Eye (tissue), 1 donor: ENCODE measurements around the gene TENM3.

Experiments used
- DNase-seq: peaks from one replicate; pipeline ENCODE4 v3.0.0-alpha.2; 2015

TENM3 gene

DNA sequence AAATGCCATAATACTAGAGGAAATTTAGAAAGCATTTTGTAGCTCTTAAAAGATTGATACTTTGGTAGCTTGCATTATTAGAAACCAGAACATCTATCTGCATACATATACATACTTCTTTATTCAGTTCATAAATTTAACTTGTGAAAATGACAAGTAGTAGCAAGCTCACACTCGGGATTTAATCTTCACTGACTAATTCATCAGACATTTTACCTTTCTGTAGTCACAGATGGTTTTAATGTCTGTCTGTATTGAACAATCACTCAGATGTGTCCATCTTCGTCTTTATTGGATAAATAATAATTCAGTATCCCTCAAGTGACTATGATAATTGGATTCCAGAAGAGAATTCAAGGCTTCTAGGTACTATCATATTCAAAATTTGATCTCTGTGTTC lies 232.3 kb downstream of the TENM3 start:
- DNase-seq = no peak

DNA sequence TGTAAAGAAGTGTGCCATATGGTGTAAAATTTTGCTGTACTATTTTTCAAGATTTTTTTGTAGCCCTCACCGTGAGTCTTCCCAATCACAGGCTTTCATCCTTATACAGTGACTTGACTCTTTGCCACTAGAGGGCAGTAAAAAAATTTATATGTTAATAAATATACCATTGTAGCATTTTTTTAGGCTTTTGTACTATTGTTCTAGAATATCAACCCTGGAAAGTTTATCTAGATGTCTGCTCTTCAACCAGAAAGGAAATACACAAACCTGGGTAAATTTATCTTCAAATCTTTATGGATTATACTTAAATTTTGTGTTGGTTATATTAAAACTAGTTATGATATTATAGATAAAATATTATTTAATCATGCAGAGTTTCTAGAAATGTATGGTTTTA lies 235.3 kb downstream of the TENM3 start:
- peak; percentile 70 for DNase-seq

- no peak for DNase-seq
Observed at GRCh38 chr4:182483685-182484084, 240.5 kb downstream of the TENM3 start.

DNA sequence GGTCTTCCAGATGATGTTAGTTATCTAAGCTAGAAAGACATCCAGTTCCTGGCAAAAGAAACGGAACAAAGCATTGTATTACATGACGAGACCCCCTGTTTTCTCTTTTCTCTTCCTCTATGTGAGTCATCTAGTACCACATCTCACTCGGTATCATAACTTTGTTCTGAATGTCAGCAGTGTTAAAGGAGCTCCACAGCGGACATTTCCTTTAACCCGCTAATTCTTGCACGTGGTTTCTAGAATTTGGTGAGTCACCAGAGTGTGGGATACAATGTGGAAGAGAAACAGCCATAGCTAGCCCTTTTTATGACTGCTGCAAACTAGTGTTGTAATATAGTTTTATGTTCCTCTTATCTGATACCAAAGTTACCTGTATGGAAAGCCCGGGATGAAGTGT lies 243.7 kb downstream of the TENM3 start:
- DNase-seq = no peak

GRCh38 chr4:182488896-182489295 lies 245.7 kb downstream of the TENM3 start:
- DNase-seq = no peak

GRCh38 chr4:182489607-182490006 lies 246.4 kb downstream of the TENM3 start:
- no peak for DNase-seq

DNA sequence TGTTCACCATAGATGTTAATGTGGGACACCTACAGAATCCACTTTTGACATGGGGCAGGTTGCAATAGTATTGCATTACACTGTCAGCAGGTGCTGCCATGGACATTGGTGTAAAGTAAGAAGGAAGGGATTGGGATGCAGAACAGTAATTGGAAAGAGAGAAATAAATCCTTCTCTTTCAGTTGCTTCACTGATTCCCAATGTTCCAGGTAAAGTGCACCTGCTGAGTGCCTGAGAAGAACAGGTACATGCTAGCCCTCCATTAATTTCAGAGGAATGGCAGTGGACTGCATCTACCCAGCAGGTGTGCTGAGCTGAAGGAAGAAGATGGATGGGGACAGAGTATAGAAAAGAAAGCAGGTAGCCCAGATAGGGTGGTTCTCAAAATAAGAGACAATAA lies 248.5 kb downstream of the TENM3 start:
- no peak for DNase-seq

- no peak for DNase-seq
Observed at GRCh38 chr4:182492423-182492822, 249.2 kb downstream of the TENM3 start.

GRCh38 chr4:182493377-182493776 lies 250.2 kb downstream of the TENM3 start:
- DNase-seq = no peak

DNA sequence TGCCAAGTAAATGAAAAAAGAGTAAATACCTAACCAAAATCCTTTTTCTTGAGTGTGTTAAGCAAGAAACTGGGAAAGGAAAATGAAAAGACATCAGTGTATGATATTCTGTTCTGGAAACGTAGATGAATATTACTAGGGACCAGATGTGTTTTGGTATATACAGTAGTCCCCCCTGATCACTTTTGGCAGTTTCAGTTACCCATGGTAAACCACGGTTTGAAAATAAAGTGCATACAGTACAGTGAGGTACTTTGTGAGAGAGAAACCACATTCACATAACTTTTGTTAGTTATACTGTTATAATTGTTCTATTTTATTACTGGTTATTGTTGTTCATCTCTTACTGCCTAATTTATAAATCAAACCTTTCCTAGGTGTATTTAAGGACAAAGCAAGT lies 250.9 kb downstream of the TENM3 start:
- no peak for DNase-seq

DNA sequence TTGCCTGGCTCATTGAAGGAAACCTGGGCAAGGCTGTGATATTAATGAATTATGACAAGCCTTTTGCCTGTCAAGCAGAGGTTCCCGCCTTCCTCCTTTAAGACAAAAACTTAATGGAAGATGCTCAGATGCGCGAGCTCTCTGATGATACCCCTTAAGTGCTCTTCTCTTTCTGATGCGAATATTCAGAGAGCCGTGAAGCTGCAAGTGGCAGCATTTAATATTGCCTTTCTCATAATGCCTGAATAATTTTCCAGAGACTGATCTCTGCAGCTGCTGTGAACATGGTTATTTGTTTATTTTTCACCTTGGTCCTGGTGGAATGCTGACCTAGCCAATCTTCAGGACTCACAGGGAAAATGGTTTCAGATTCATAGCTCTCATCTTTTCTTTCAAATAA lies 251.8 kb downstream of the TENM3 start:
- DNase-seq = peak; percentile 84

GRCh38 chr4:182495645-182496385 lies 252.6 kb downstream of the TENM3 start:
- DNase-seq = no peak

GRCh38 chr4:182496408-182496807 lies 253.2 kb downstream of the TENM3 start:
- no peak for DNase-seq

- no peak for DNase-seq
Observed at GRCh38 chr4:182502064-182502463, 258.9 kb downstream of the TENM3 start.

GRCh38 chr4:182504463-182504862 lies 261.3 kb downstream of the TENM3 start:
- DNase-seq = no peak

GRCh38 chr4:182507805-182508204 lies 264.6 kb downstream of the TENM3 start:
- no peak for DNase-seq

DNA sequence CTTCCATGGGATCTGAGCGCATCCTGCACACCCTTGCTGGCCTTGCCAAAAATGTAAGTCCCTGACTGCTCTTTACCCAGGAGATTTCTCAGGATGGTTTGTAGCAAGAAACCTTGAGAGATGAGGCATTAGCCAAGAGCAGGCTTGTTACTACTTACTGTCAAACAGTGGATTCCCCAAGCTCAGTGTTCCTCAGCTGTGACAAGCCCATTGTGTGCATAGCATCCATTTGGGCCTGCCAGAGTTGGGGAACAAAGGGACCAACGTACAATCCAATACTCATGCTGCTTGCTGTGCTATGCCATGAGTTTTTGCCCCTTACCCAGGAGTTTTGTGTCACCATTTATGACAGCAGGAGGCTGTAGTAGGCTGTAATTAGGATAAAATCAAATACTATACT lies 267.6 kb downstream of the TENM3 start:
- peak; percentile 42 for DNase-seq

- DNase-seq = no peak
Observed at GRCh38 chr4:182513587-182514291, 270.5 kb downstream of the TENM3 start.

- no peak for DNase-seq
Observed at GRCh38 chr4:182518421-182518820, 275.2 kb downstream of the TENM3 start.

GRCh38 chr4:182519528-182519927 lies 276.3 kb downstream of the TENM3 start:
- DNase-seq = no peak

- no peak for DNase-seq
Observed at GRCh38 chr4:182521011-182521410, 277.8 kb downstream of the TENM3 start.

GRCh38 chr4:182528819-182529218 lies 285.6 kb downstream of the TENM3 start:
- DNase-seq = no peak

DNA sequence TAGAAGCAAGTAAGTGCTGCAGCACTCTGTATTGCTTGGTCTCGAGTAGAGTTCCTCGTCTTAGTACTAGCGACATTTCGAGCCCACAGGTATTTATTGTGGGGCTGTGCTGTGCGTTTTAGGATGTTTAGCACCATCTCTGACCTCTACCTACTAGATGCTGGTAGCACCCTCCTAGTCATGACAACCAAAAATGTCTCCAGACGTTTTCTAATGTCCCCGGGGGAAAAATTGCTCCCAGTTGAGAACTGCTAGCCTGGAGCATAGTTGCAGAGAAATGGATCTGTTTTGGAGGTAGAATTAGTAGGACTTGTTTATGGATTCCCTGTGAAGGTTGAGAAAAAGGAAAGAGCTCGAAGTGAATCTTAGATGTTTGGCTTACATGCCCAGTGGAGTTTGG lies 287.2 kb downstream of the TENM3 start:
- no peak for DNase-seq

- DNase-seq = no peak
Observed at GRCh38 chr4:182531555-182532162, 288.5 kb downstream of the TENM3 start.
